ENCODE measurements around the gene RAB11B.

The RAB11B gene

DNA sequence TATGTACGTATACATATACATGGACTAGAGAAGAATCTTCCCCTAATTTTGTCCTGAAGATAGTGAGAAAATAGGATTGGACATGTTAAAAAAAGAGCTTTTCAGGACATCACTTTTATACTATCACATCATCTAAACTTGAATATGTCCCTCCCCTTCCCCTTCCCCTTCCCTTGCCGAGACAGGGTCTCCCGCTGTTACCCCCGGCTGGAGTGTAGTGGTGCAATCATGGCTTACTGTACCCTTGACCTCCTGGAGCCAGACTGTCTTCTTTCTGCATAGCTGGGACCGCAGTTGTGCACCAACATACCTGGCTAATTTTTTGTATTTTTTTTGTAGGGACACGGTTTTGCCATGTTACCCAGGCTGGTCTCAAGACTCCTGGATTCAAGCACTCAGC lies 61.2 kb downstream of the RAB11B start:
- TF ChIP-seq, protein P1, sequence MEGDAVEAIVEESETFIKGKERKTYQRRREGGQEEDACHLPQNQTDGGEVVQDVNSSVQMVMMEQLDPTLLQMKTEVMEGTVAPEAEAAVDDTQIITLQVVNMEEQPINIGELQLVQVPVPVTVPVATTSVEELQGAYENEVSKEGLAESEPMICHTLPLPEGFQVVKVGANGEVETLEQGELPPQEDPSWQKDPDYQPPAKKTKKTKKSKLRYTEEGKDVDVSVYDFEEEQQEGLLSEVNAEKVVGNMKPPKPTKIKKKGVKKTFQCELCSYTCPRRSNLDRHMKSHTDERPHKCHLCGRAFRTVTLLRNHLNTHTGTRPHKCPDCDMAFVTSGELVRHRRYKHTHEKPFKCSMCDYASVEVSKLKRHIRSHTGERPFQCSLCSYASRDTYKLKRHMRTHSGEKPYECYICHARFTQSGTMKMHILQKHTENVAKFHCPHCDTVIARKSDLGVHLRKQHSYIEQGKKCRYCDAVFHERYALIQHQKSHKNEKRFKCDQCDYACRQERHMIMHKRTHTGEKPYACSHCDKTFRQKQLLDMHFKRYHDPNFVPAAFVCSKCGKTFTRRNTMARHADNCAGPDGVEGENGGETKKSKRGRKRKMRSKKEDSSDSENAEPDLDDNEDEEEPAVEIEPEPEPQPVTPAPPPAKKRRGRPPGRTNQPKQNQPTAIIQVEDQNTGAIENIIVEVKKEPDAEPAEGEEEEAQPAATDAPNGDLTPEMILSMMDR (IDR thresholded peaks at IDR 0.05; ENCODE audit: borderline replicate concordance, insufficient read depth, low read depth, low read length), result no peak
- no peak overlapping the region for H3K4me3 ChIP-seq (ENCODE audit: low read depth, low read length)

DNA sequence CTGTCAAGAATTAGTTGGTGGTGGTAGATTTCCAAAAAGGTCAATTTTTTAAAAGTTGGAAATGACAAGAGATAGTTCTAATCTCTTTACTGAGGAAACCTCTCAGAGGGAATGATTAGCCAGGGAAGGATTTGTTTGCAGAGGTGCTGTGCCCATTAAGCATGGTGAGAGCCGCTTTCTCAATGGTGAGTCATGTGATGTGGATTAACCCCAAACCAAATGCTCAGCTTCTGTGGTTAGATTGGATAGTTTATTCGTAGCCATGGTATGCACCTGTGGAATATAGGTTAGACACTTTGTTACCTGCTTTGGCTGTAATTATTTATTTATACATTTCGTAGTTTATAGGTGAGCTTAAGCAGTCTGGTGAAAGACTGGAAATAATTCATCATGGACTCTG lies 61.7 kb downstream of the RAB11B start:
- H3K4me3 ChIP-seq (ENCODE audit: low read depth, low read length), result no peak overlapping the region
- TF ChIP-seq, protein P1 (IDR thresholded peaks at IDR 0.05; ENCODE audit: borderline replicate concordance, insufficient read depth, low read depth, low read length), result no peak

DNA sequence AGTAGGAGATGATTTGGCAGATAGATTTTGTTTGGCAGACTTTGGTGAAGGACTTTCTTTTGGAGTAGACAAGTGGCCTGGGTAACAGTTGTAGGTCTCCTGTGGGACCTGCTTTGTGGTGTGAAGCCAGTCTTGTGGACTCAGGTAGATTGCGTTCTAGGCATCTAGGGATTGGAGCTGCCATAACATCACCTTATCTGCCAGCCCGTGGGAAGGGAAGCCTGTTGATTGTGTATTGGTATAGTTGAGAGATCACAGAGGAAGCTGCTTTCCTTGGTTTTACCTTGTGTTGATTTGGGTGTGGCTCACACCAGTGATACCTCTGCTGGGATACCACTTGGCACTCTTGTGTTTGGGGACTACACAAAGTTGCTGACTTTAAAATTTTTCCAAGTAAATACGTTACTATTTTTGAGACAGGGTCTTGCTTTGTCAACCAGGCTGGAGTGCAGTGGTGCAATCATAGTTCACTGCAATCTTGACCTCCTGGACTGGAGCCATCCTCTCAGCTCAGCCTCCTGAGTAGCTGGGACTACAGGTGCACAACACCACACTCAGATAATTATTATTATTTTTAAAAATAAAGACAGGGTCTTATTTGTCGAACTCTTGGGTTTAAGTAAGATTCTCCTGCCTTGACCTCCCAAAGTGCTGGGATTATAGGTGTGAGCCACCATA lies 62.4 kb downstream of the RAB11B start:
- TF ChIP-seq, protein P1 (IDR thresholded peaks at IDR 0.05; ENCODE audit: borderline replicate concordance, insufficient read depth, low read depth, low read length), result no peak
- H3K4me3 ChIP-seq (ENCODE audit: low read depth, low read length), result no peak overlapping the region

DNA sequence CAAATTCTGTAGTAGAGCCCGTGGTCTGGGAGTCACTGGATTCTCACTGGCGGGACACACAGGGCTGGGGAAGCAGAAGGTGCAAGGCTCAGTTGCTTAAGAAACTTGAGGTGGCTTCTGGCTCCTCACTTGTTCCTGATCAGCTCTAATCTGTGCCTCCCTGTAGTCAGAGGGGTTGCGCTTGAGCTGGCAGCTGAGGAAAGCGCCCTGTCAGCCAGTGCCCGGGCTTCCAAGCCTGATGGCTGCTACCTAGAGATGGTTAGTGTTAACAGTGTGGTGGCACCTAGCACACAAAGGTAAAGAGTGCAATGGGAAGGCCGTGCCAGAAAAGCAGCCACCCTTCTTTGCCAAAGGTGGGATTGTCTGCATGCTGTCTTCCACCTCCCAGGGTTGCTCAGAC lies 63.5 kb downstream of the RAB11B start:
- no peak overlapping the region for H3K4me3 ChIP-seq (ENCODE audit: low read depth, low read length)
- TF ChIP-seq, protein P1 (IDR thresholded peaks at IDR 0.05; ENCODE audit: borderline replicate concordance, insufficient read depth, low read depth, low read length), result no peak

Data from GM12875 (cell line).